NCI-H345 (cell line): Measurements from ENCODE around the gene CUBN.

Experiments
- DNase-seq: peaks from one replicate; lab custom pipeline; 2025; lab: John Stamatoyannopoulos, UW

Gene CUBN

DNA sequence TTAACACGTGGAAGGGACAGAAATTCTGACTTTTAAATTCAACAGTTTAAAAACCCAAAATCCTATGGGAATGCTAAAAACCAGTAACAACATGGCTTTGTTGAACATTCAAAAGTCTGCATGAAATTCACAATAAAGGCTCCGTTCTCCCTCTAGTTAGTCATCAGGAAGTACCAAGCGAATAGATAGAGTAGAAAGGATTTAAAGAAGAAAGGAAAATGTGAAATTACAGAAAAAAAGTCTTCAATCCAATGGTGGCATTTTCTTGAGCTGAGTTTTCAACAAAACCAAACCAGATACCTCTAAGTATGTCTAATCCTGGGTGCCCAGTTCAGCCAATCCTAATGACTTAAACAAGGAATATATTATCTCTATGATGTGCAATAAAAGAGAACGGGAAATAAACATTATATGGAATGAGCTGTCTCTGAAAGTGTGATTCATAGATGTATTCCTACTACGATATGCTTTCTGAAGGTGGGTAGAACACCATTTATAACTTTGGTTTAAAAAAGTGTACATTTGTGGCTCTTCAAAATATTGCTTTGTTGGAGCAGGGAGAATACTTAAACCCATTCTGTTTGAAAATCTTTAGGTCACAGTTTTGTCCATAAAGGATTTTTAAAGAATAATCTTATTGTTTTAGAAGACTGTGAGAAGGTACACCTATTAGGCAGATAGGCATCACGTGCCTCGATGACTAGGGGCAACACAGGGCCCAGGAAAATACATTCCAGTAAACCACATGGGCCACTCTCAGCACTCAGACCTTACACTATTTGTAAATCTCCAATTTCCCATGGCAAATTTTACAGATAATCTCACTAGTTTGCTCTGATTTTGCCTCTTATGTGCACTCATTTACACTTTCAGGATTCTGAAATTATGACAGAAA is 87.7 kb downstream of the CUBN start:
- no peak for DNase-seq

DNA sequence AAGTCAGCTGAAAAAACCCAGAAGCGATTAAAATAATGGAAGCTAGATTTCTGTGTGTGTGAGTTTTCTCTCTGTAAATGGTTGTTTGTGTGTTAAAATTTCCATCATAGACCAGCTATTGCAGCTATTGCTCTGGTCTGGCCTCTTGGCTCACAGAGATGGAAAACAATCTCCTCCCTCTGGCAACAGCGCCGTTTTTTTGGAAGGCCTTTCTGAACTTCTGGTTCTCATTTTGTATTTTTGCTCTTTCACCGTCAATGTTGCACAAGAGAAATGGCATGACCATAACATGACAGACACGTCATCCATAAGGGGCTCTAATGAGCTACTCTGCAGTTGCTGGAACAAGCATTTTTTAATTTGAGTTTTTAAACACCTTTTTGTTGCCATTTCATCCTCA is 91.0 kb downstream of the CUBN start:
- DNase-seq: no peak

GRCh38 chr10:17037910-17038309 is 91.7 kb downstream of the CUBN start:
- DNase-seq: no peak

DNA sequence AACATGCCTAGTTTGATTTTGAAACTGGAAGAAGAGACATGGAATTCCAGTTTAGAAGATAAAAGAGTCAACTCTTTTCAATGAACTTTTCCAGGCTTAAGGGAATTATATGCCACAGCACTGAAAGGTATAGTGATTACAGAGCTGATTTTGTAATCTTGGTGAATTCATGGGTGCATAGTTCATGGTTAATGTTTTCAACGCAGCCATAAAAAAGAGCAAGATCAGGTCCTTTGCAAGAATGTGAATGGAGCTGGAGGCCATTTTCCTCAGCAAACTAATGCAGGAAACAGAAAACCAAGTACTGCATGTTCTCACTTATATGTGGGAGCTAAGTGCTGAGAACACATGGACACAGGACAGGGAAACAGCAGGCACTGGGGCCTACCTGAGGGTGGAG is 94.2 kb downstream of the CUBN start:
- DNase-seq: no peak

- no peak for DNase-seq
Observed at GRCh38 chr10:17033529-17034260, 95.9 kb downstream of the CUBN start.

DNA sequence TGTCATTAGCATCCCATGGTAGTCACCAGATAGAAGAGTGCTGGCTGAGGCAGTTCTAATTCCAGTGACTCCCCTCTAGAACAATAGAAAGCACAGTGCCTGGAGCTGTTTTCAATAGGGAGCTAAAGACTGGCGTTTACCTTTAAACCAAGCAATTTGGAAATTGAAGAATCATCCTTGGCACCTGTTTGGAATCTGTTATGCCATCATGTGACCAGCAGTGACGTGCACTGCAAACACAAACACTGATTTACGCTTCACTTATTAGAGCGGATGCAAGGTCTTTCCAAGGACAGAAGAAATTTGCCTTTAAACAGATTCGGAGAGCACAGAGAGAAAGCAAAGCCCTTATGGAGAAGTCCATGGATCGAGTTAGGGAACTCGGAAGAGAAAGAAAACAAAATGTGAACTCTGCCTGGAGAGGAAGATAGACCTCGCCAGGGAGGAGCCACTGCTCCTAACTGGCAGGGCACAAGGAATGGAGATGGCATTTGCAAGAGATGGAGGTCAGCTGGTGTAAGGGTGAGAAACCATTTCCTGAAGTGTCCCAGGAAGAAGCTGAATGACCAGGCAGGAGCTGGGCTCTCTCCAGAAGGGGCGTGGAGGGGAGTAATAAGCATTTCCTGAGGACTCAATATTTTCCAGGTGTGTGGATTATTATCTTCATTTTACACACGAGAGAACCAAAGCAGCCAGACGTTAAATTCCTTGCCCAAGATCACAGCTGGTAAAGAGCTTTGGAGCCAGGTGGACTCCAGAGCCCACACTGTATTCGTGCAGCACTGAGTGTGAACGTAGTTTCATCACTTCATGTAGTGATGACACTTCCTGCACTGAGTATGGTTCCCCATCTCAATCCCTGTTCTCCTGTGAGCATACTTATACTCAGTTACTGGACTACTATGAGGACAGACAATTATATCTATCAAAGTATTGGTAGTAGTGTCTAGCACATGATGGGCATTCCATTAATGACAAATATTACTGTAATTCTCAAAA is 97.7 kb downstream of the CUBN start:
- no peak for DNase-seq

DNA sequence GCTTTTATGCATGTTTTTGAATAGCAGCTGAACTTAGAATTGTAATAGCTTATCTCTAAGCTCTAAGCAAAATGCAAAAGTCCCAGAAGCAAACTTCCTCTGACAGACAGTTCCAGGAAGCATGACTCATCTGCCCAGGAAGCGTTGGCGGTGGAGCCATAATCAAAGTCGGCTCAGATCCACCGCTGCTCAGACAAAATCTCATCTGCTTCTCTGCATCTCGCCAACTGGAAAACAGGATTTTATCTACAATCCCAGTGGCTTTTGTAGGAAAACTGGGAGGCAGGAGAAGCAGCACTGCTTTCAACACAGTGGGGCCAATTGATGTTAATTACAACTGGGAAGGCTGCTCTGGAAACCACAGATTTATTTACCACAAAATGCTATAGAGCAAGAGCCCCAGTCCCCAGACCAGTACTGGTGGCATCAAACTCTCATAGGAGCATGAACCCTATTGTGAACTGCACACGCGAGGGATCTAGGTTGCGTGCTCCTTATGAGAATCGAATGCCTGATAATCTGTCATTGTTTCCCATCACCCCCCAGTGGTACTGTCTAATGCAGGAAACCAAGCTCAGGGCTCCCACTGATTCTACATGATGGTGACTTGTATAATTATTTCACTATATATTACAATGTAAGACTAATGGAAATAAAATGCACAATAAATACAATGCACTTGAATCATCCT is 99.9 kb downstream of the CUBN start:
- DNase-seq: no peak

DNA sequence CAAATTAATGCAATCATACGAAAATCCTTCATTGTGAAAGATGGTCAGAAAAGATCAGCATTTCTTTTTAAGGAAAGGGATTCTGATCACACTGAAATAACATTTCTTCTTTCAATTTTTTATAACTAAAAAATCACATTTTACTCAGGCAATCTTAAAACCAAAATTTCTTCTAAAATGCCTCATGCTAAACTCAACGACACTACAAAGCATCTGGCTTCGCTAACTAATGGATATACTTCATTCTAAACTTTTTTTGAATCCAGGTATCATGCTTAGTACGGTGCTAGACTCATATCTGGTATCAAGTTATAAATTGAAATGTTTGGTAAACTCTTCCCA is 100.4 kb downstream of the CUBN start:
- no peak for DNase-seq

GRCh38 chr10:17028798-17029197 is 100.8 kb downstream of the CUBN start:
- no peak for DNase-seq

DNA sequence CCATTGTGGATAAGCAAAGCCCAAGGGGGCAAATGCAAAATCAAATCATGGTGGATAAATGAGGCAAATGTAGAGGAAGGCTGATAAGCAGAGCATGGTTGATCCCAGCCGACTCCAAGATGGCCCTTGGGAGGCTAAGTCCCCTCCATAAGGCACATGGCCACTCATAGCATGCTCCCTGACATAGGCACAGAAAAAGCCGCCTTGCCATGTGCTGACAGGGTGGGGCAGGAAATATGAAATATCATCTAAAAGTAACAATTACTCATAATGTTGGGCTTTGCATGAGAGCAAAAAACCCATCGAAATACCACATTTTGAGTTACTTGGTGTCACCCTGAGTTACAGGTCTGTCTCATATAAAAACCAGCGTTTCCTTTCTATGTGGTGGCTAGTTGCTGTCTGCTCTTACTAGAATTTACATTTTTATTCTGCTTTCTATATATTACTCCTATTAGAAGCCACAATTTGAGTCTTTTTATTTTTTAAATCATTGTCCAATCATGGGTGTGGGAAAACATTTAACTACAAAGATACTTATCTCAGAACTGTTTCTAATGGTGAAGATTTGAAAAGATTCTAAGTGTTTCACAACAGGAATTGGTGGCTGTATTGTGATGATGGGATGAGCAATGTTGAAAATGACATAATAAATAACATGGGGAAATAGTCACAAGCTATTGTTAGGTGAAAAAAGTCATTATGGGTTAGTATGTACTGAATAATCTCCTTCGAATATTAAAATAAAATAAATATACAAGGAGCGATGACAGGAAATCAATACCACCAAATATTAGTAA is 102.7 kb downstream of the CUBN start:
- DNase-seq: no peak

GRCh38 chr10:17025444-17026295 is 103.9 kb downstream of the CUBN start:
- DNase-seq: no peak

GRCh38 chr10:17024461-17024860 is 105.2 kb downstream of the CUBN start:
- no peak for DNase-seq

DNA sequence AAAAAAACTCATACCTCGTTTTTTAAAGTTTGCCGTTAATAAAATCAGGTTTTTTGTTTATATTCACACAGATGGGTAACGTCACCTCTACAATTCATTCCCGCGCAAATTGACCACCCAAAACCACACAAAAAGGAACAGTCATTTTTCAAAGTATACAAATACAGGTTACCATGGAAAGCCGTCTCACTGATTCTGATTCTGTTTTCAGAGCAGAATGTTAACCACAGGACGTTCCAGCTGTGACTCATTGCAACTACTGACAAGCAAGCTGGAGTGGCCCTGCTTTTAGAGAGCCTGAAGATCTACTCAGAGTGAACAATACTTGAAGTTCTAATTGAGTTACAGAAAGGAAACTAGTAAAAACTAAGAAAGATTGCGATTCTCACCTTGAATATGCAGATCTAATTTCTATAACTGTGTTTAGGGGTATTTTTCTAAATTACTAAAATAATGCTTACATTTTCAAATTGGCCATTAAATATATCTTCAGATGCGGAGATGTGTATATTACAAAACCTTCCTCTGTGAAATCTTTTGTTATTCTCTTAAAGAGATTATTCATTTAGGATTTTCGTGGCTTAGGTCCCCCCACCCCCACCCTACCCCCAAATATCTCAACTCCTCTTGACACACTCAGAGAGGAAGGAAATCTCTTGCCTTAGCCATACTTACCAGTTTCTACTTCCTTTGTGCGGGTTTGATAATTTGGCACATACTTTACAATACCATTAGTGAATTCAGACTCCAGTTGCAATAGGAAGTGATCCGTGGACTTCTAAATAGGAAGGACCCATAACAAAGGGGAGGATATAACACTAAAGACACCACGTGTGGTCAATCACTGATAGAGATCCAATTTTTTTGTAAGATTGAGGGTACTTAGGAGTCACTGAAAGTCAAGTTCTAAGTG is 106.0 kb downstream of the CUBN start:
- no peak for DNase-seq

GRCh38 chr10:17022896-17023295 is 106.7 kb downstream of the CUBN start:
- no peak for DNase-seq

GRCh38 chr10:17022466-17022825 is 107.2 kb downstream of the CUBN start:
- no peak for DNase-seq

GRCh38 chr10:17021656-17022465 is 107.8 kb downstream of the CUBN start:
- DNase-seq: no peak

DNA sequence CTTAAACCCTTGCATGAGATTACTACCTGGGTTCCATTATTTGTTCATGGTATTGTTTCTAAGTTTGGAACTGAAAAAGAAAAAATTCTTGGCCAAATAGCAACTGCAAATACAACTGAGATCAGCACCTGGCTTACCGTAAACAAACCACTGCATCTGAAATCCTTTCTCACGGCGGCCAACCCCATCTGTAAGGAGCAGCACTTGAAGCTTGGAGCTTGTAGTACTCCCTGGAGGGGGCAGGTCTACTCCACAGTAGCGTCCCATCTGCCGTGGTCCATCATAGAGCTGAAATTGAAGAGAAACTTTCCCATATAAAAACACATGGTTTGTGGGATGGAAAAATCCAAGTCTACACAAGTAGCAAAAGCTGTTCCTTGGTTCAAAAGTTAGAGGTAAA is 109.9 kb downstream of the CUBN start:
- DNase-seq: no peak
